Suppressor macrophage (primary cell): ENCODE results near the gene NLRC5.
A peak's percentile ranks its signal among the peaks of the same experiment; 100 is the strongest.
"Not testable (repeated sequence)": the region's sequence is repeated elsewhere in the genome, so short reads cannot be mapped to it uniquely, and the experiment has no call there.

Experiments
- DNase-seq, 4 experiments: peaks; one replicate each; pipeline ENCODE4 v3.0.0-alpha.2; 2020 to 2022

Gene NLRC5

DNA sequence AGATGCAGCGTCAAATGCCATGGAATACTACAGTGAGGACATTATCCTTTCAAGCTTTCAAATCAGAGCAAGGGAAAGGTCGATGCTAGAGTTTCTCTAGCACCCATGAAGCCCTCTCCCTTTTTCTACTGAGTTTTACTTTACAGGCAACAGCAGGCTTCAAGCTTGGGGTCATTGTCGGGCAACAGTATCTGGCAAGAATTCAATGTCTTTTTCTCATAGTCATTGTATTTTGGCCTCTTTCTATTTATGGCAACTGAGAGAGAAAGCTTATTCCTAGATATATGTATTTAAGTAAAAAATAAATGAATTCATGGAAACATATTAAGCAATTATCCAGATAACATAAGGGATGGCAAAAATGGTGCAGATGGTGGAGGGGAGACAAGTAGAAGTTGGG is 28.0 kb upstream of the NLRC5 start:
- no peak for DNase-seq

DNA sequence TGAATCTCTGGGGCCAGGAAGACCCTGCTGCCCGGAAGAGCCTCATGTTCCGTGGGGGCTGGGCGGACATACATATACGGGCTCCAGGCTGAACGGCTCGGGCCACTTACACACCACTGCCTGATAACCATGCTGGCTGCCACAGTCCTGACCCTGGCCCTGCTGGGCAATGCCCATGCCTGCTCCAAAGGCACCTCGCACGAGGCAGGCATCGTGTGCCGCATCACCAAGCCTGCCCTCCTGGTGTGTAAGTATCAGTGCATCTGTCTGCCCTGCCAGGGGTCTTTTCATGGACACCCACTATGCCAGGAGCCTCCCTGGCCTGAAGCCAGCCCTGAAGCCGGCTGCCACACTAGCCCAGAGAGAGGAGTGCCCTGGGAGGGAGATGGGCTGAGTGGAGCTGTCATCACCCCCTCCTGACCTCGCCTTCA is 27.5 kb upstream of the NLRC5 start, which contains the start of gene CETP:
CETP (plus strand) TSS at position 100 of the 431 bp plus-strand sequence; CDS start at position 130, 30 bp downstream.
- no peak for DNase-seq

DNA sequence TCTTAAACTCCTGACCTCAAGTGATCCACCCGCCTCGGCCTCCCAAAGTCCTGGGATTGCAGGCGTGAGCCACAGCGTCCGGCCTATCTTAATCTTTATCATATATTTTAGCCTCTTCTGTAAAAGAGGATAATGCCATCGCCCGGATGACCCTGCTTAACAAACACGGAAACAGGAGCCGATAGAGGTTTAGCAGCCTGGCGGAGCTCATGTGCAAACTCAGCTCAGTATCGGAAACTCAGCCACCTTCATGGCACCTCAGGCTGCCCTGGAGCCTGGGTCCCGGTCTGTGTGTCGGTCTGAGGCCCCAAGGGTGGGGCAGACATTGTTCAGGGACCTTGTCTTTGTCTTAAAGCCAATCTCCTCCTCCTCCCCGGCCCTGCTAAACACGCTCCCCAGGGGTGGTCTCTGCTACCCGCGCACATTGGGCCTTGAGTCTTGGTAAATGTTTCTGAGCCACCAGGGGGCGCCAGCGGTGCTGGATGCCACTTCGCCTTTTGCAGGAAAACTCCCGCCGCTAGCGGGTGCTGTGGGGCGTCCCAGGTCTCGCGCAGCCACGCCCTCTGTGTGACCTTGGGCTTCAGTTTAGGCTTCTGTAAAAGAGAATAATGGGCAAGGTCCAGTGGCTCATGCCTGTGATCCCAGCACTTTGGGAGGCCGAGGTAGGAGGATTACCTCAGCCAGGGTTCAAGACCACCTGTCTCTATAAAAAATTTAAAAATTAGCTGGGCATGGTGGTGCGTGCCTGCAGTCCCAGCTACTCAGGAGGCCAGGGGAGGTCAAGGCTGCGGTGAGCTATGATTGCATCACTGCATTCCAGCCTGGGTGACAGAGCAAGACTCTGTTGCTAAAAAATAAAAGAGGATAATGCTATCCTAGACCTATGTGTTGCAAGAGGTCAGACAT is 24.9 kb upstream of the NLRC5 start:
- peak; percentile 92 to 97 (median 96) for DNase-seq

DNA sequence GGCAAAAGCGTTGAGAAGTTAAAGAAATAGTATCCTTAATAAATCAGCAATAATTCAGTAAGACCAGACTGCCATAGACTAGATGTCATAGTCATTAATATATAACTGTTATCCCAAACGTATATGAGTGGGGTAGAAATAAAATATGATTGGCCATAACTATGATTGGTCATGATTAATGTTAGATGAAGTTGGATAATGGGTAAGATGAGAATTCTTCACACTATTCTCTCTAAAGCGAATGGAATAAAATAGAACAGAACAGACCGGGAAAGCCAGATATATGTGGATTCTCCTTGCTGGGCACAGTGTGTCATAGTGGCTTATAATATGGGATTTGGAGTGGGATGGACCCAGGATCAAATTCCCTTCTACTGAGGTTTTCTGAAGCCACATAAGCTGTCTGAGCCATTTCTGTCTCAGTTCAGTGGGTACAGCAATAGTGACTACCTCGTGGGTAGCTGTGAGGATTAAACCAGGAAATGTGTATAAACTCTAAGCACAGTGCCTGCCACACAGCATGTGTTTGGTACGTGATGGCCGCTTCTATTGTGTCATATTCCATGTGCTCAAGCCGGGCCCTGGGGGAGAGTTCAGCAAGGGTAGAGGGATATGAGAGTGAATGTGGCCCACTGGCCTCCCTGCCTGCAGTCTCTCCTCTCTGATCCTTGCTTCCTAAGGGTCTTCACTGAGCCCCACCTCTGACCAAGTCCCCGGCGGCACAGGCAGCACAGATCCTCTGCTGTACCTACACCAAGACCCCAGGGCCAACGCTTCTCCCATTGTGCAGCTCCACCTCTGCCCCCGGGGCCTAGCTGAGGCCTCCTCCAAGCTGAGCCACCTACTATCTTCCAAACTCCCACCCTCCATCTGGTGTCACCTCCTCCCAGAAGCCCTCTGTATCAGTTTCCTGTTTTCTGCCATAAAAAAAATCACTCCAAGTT is 23.9 kb upstream of the NLRC5 start:
- DNase-seq = peak in 3 of 4 experiments; percentile 60 to 65 (median 61)

DNA sequence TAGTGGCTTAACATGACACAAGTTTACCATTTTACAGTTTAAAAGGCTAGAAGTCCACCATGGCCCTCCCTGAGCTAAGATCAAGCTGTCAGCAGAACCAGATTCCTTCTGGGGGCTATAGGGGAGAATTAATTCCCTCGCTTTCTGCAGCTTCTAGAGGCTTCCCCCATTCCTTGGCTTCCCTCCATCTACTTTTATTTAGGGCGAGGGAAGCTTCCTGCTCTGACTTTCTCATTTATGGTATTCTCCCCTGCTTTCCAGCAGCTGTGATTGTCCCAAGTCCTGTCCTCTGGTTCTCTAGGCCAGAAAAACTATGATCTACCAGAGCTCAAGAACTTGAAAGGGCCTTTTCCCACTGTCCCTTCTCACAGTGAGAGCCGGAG is 23.3 kb upstream of the NLRC5 start:
- peak in 1 of 4 experiments; percentile 36 for DNase-seq

DNA sequence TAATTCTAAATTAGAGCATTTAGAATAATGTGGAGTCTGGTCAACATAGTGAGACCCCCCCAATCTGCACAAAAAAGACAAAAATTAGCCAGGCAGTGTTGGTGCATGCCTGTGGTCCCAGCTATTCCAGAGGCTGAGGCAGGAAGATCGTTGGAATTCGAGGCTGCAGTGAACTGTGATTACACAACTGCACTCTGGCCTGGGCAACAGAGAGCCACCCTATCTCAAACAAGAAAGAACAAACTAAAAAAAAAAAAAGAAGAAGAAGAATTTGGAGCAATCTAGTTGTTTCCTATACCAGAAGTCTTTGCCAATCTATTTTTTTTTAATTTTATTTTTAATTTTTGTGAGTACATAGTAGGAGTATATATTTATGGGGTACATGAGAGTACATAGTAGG is 21.6 kb upstream of the NLRC5 start:
- DNase-seq = no peak

DNA sequence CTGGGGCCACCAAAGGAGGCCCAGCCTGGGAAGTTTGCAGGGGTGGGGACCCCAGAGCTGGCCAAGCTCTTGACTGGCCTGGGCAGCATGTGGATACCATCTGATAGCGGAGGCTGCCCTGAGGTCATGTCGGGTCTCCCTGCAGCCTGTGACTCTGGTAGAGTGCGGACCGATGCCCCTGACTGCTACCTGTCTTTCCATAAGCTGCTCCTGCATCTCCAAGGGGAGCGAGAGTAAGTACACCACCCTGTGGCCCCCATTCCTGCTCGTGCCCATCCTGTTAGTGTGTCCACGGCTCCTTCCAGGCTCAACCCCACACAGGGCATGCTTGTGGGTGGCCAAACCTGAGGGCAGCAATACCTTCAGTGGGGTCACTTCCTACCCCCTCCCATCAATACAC is 19.6 kb upstream of the NLRC5 start:
- DNase-seq = no peak

DNA sequence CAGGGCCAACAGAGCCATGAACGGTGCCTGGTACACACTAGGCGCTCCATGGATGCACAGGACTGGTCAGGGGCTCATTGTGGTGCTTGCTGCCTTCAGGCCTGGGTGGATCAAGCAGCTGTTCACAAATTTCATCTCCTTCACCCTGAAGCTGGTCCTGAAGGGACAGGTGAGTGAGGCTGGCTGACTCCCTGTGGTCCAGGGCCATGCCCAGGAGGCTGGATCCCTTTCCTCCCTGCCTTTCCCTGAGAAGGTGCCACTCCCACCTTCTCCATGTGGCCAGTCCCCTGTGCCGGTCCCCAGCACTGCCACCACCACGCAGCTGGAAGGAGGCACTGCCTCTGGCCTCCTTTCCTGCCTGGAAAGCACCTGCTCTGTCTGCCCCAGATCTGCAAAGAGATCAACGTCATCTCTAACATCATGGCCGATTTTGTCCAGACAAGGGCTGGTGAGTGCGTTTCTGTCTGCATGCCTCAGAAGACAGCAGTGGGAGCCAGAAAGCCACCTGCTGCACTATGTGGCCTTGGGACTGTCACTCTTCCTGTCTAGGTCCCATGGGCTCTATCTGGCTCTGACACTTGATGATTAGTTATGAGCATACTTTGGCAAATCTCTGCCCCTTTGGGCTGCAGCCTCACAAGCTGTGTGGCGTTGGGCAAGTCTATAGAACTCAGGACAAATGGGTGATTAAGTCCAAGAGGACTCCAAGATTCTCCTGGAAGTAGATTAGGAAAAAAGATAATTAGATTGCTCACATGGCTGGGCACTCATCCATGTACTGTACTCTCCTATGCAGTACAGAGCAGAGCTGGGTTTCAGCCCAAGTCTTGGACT is 18.2 kb upstream of the NLRC5 start:
- DNase-seq = no peak

DNA sequence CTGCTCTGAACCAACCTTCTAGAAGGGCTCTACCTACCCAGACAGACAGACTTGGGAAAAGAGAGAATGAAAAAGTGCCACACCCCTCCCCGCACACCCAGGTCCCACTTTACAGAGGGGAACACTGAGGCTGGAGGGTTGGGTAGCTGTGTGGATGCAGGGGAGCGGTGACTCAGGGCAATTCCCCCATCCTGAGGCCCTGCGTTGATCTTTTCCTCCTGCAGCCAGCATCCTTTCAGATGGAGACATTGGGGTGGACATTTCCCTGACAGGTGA is 17.7 kb upstream of the NLRC5 start:
- DNase-seq = no peak

DNA sequence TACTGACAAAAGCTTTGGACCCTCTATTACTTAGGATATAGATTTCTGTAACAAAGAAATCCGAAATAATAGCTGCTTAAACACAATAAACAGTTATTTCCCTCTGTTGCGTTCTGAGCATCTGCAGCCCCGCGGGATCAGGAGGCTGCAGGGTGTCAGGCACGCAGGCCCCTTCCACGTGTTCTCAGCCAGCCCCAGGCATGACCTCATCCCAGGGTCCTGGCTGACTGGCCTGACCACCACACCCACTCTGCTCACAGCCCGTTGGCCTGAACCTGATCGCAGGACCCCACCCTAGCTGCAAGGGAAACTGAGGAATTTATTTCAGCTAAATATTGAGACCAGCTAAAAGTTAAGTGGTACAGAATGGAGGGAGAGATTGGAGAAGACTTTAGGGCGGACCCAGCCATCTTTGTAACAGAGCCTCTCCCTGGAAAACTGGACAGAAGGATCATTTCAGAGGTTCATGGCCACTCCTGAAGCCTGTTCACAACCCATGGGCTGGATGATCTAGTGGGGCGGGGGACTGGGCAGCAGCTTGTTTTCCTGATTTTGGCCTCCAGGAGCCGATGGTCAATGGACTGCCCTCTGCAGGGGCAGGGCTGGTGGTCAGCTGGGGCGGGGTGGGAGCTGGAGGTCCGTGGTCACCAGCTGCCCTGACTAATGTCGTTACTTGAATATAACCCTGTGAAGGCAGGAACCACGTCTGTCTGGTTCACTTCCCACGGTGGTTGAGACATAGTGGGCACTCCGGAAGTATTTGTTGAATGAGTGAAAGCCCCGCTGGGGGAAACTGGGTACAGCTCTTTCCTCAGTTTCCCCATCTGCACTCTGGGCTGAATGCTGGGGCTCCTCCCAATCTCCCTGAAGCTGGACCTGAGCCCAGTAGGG is 16.7 kb upstream of the NLRC5 start:
- DNase-seq = no peak

DNA sequence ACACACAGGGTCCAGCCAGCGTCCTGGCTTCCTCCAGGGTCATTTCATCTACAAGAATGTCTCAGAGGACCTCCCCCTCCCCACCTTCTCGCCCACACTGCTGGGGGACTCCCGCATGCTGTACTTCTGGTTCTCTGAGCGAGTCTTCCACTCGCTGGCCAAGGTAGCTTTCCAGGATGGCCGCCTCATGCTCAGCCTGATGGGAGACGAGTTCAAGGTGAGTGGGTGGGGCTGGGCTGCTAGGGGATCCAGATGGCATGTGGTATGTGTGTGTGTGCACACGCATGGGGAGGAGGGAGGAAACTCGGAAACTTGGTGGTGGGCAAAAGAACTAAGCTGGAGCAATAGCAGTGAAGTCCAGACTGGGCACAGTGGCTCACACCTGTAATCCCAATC is 16.1 kb upstream of the NLRC5 start:
- no peak for DNase-seq

DNA sequence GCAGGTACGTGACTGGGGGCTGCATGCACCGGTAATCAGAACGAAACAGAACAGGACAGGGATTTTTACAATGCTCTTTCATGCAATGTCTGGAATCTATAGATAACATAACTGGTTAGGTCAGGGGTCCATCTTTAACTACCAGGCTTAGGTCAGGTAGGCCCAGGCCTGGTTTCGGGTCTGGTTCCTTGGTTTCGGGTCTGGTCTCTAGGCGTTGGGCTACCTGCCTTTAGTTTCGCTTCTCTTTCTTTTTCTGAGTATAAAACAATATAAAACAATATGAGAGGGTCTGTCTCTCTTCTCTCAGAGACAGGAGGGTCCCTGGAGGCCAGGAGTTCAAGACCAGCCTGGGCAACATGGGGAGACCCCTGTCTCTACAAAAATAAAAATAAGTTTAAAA is 15.5 kb upstream of the NLRC5 start:
- DNase-seq = not testable (repeated sequence)

DNA sequence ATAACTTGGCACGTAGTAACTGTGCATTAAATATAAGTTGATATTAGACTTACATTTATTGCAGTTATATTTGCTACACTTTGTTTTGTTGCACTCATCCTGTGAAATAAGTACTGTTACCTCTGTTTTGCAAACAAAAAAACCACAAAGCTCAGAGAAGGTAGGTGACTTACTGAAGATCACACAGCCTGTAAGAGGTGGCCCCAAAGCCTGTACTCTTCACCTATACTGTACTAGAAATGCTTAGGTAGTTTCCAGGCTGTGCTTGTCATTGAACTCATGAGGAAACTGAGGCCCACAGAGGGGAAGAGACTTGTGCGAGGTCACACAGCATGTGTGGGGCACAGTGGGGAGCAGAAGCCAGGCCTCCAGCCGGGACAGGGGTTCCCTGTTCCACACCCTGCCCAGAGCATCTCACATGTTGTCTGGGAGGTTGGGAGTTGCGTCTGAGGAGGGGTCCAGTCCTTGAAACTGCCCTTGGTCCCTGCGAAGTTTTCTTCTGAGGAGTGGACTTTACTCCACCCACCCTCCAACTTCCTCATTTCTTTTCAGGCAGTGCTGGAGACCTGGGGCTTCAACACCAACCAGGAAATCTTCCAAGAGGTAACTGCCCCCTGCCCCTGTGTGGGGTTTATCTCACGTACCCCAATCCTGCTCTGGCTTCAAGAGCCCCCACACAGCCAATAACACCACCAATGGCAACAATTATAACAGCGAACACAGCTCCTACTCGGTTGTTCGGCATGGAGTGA is 14.6 kb upstream of the NLRC5 start:
- DNase-seq = peak in 3 of 4 experiments; percentile 27 to 49 (median 44)

DNA sequence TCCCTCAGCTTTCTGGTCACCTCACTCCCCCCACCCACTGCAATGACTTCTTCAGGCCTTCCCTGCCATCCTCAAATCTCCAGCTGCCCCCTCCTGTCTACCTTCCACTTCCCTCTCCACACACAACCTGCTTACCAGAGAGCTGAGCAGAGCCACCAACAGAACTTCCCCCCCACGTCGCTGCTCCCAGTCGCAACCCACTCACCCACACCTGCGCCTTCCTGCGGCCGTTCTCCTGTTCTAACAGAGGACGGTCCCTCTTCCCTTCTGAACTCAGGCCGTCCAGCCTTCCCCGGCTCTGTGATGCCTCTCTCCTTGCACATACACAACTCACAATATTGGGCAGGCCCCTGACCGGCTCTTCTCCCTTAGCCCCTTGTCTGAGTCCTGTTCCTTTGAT is 13.6 kb upstream of the NLRC5 start:
- peak in 2 of 4 experiments; percentile 16 to 45 for DNase-seq

DNA sequence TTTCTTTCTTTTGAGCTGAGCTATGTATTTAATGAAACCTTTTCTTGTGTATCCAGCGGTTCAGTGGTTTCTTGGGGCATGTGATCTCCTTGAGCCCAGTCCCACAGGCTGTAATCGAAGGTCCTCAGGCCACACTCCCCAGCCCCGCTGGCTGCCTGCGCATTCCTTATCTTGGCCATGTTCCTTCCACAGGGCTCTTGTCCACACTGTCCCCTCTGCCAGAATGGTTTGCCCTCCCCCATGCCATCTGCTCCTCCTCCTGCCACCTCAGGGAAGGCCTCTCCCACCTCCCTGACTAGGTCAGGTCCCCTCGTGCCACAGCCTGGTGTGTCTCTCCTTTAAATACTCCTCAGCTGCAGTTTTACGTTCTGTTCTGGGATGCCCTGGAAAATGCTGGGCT is 12.1 kb upstream of the NLRC5 start:
- no peak for DNase-seq

DNA sequence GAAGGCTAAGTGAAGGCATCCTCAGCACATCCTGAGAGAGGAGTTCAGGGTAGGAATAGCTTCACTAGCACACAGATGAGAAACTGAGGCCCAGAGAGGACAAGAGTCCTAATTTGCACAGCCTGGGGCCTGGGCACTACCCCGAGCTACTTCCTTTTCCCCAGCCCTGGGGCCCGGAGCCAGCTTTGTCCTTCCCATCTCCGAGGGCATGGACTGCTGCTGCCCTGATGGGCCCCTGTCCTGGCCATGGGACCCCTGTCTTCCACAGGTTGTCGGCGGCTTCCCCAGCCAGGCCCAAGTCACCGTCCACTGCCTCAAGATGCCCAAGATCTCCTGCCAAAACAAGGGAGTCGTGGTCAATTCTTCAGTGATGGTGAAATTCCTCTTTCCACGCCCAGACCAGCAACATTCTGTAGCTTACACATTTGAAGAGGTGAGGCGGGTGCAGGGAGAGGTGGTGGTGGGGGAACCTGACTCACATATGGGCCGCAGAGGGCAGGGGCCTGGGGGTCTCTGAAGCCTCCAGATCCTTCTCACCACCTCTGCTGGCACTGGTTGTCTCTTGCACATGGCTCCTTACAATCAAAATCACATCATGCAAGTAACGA is 11.4 kb upstream of the NLRC5 start:
- DNase-seq = peak in 1 of 4 experiments; percentile 29

DNA sequence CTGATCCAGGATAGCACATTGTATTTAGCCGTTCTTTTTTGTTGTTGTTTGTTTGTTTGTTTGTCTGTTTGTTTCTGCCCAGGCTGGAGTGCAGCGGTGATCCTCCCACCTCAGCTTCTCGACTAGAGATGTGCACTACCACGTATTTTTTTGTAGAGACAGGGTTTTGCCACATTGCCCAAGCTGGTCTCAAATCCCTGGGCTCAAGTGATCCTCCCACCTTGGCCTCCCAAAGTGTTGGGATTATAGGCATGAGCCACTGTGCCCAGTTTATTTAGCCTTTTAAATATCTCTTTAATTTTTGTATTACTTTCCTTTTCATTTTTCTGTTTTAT is 9.2 kb upstream of the NLRC5 start:
- no peak for DNase-seq

DNA sequence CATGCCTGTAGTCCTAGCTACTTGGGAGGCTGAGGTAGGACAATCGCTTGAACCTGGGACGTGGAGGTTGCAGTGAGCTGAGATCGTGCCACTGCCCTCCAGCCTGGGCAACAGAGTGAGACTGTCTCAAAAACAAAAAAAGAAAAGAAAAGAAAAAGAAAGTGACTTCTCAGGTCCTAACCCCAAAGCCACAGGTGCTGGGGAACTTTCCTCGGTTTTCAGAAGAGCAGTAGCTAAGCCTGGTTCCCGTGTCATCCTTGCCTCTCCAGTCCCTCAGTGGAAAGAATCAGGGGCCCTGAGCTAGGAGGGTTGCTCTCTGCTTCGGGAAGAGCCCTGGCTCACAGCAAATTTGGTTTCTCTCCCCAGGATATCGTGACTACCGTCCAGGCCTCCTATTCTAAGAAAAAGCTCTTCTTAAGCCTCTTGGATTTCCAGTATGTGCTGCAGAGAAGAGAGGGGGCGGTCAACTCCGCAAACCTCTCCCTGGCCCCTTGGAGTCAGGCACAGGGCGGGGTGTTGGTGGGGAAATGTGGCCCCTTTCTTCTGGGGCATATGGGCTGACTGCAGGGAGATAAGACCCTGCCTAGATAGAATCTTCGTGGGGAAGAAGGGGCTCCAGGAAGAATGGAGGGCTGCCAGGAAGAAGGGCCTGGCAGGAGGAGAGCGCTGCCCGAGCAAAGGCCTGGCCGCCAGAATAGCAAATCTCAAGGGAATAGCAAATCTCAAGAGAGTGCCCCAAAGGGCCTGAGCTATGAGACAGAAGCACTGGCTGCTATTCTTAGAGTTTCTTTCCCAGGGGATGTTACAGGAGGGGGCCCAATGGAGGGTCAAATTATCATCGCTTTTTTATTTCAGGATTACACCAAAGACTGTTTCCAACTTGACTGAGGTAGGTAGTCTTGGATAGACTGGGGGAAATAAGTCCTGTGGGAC is 8.3 kb upstream of the NLRC5 start:
- no peak for DNase-seq

DNA sequence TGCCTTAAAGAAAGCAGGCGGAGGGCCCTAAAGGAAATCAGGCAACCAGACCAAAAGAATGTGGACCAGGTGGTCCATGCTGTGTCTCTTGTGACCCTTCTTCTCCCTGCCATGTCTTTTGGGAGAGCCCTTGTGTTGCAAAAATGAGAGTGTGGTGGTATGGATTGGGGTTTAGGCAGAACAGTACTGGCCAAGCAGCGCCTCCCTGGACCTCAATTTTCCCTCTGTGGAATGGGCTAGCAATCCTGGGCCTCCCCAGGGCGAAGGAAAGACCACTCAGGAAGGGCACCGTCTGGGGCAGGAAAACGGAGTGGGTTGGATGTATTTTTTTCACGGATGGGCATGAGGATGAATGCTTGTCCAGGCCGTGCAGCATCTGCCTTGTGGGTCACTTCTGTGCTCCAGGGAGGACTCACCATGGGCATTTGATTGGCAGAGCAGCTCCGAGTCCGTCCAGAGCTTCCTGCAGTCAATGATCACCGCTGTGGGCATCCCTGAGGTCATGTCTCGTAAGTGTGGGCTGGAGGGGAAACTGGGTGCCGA is 7.6 kb upstream of the NLRC5 start:
- no peak for DNase-seq
